GM10248 (cell line): ENCODE measurements around the gene SDR39U1.

Experiments
- CTCF ChIA-PET: fragments of 300-600 bp; sonication (Branson Sonifier 250); formaldehyde crosslinking; extraction: SDS; loops from one replicate; lab custom pipeline; 2021; ENCODE audit warnings: antibody characterized with exemption; lab: Yijun Ruan, JAX
- POLR2A ChIA-PET: fragments of 350-650 bp; sonication (Branson Sonifier 250); formaldehyde crosslinking; extraction: SDS; loops from one replicate; lab custom pipeline; 2020; ENCODE audit warnings: antibody characterized with exemption; lab: Yijun Ruan, JAX
- DNase-seq: peaks from one replicate; pipeline ENCODE4 v3.0.0; 2012; ENCODE audit errors: extremely low spot score
- CTCF ChIP-seq: IDR thresholded peaks from 2 replicates; pipeline ENCODE4 v1.5.1; 2012; ENCODE audit warnings: mild to moderate bottlenecking, low read depth; ENCODE audit errors: extremely low read depth, missing control alignments, control extremely low read depth

SDR39U1 gene

GRCh38 chr14:24392325-24393091 is 50.1 kb downstream of the SDR39U1 start:
- ChIA-PET POLR2A (no interaction called here), CTCF (interaction anchor here (1.7 kb wide), 1 partner anchor 27 kb away, joined by 4 read pairs; no protein-coding TSS in a partner anchor)
- TF ChIP-seq CTCF = no peak
- DNase-seq = no peak

DNA sequence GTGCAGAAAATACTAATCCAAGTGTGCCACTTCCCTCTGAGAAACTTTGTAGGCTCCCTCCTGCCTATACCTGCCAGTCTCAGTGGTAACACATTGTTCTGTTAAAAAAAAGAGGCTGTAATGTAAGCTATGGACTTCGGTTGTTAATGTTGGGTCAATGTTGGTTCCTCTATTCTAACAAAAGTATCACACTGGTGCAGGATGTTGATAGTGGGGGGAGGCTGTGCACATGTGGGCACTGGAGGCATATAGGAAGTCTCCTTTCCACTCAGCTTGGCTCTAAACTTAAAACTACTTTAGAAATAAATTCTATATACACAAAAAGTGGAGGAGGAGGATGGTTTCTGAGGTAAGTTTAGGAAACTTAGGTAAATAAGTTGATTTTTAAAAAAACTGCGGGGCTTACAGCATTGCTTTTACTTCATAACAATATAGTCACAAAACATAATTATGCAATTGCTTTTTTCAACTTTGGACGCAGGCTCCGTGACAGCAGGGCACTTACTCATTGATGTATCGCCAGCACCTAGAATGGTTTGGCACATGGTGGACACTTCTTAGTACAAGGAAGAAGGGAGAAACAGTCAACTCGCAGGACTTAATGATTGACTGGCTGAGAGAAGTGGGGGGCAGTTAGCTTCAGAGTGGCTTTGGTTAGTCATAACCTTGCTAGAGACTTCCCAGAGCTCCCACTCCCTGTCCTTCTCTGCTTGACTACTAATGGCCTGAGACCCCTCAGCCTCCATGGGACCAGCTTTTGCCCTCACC is 51.7 kb downstream of the SDR39U1 start:
- POLR2A ChIA-PET = no interaction called here
- no peak for DNase-seq
- CTCF ChIA-PET = interaction anchor here (1.2 to 1.7 kb wide), 3 partner anchors 26 to 83 kb away, joined by 3 to 6 read pairs (median 4); partner anchors contain the start of gene CIDEB
- no peak for TF ChIP-seq CTCF
